Putamen (tissue), 1 donor: ENCODE measurements around the gene ABHD2.

Experiments used
- DNase-seq: peaks from one replicate; pipeline ENCODE4 v3.0.0-alpha.2; 2016; ENCODE audit warnings: low spot score

Gene ABHD2

DNA sequence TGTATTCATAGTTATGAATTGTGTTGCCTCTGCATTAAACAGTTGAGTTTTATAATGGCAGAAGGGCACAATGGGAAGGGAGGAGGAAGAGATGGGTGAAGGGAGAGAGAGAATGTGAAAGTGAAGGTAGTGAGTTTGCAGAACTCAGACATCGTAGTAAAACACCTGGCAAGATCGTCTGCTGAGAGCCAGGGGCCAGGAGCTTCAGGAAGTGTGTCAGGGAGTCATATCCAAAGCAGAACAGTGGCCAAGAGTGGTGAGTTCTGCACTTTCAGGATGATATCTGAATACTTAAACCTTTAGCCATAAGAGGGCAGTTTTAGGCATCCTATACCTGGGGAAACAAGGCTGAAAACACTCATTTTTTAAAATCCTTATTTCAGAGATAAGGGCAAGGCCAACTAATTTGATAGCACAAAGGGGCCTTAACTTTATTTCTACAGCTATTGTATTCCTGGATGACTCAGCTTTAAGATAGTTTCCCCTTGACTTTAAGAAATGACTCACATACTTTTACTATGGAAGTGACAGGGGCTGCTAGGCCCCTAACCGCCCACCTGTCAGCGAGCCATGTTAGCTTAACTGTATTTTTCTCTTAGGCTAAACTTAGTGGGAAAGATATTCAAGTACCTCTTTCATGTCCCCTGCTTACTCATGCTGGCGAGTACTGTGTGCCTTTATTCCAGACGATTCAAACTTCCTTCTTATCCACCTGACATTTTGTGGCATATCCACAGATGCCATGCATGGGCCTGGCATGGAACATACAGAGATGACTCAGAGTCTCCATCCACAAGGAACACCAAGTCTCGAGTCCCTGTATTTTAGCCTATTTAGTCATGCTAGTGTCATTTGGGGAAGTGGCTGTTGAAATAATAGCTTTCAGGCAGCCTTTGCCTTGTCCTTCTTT lies 79.3 kb downstream of the ABHD2 start:
- no peak for DNase-seq

DNA sequence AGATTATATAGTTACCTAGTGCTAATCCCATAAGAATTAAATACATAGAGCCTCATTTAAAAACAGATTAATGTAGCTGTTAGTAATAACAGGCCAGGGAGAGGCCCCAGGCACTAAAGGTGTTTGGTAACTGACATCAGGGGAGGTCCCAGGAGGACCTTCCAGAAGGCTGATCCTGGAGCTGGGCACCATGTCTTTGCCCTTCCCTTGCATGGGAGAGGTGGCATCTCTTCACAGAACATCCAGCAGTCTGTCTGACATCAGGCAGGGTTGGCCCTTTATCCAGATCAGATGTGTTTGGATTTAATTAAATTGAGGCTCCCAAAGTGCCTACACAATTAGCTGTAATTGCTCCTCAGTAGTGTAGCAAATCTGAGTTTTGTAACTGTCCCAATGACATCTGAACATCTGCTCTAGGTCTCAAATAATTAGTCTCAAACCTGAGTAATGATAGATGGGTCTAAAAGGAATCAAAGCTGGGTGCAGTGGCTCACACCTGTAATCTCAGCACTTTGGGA lies 80.1 kb downstream of the ABHD2 start:
- DNase-seq, result no peak

DNA sequence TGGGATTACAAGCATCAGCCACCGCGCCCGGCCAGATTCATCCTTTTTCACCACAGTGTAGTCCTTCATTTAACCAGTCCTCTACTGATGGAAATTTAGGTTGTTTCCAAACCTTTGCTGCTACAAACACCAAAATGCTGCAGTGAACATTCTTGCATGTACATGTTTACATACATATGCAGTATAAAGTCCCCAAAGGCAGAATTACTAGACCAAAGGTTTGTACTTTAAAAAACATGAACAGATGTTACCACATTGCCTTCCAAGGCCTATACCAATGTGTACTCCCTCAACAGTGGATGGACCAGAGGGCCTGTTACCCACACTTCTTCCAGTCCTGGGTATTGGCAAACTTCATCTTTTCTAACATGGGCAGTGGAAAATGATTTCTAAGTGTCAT lies 82.1 kb downstream of the ABHD2 start:
- DNase-seq, result no peak

- peak; percentile 49 for DNase-seq
Observed at GRCh38 chr15:89171136-89172072, 83.1 kb downstream of the ABHD2 start.

- no peak for DNase-seq
Observed at GRCh38 chr15:89172921-89173320, 84.7 kb downstream of the ABHD2 start.

DNA sequence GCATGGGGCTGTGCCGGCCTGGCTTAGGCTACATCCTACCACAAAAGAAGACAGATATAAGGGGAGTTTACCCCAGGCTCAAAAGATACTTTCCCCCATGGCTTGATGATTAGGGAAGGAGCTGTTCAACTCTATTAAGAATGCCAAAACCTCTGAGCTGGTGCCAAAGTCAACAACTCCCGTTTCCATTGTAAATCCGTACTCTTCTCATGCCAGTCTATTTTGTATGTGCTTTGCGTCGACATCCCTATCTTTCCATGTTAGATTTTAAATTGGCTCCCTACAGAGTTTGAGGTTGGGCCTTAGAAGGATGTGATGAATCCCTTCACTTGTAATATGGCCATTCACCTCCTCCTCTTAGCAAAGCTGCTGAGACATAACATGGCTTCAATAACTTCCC lies 86.2 kb downstream of the ABHD2 start:
- DNase-seq, result no peak

- DNase-seq, result no peak
Observed at GRCh38 chr15:89175617-89176191, 87.4 kb downstream of the ABHD2 start.

GRCh38 chr15:89177116-89177515 lies 88.9 kb downstream of the ABHD2 start:
- no peak for DNase-seq

DNA sequence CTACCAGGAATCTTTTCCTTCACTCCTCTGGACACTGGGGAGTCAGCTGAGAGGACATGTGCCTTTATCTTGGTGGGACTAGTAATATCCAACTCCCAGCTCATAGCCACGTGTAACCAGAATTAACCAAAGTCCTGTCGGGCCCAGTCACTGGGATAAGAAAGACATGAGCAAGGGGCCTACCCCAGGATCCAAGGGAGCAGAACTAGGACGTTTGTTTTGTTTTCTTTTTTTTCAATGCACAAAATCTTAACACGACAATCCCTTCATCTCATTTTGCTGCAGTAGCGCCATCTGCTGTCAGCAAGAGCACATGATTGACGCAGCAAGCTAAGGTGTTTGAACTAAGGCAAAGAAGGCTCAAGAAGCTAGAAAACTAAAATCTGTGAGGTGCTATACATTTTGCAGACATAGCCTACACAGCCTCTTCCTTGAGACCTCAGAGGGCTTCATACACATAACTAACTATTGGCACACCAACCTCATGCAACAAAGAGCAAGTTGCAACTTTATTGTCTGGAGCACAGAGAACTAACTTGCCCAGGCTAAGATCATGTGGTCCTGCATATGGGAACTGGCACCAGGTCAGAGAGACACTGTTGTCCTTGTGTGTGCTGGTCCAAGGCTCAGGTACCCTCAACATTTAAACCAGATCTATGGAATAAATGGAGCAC lies 89.5 kb downstream of the ABHD2 start:
- peak; percentile 68 for DNase-seq

- DNase-seq, result no peak
Observed at GRCh38 chr15:89178307-89178977, 90.2 kb downstream of the ABHD2 start.

DNA sequence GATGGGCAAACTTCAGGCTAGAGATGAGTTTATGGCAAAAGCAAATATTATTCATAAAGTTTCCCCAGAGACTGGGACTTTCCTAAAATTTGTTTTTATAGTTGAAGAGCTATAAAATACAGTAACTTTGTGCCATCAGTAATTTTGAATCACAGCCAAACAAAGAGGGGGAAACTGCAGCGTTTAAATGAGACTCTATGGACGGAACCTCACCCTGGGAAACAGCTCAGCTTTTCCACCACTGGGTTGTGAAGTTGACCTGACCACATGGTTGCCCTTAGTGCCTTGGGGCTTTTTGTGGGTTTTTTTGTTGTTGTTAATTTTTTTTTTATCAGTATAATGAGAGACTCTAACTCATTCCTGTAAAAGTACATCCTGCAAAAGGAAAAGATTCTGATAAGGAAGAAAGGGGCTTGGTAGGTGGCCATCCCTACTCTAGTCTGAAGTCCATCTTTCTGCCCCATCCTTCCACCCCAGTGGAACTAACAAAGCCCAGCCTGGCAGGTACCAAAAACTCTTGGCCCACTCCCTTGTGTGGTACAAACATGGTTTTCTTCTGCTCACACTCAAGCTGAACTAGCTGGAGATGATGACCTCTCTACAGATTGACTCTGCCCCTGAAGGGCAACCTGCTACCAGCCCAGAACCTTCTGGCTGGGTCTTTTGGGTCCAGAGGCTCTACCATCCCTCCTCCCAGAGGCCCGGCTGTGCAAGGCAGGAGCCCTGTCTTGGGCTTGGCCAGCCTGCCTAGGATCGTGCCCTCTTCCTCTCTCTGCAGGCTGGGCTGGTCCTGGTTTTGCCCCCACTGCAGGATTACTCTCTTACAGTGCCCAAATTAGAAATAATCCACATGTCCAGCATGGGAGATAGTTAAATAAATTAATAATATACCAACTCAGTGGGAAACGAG lies 92.0 kb downstream of the ABHD2 start:
- DNase-seq, result no peak

DNA sequence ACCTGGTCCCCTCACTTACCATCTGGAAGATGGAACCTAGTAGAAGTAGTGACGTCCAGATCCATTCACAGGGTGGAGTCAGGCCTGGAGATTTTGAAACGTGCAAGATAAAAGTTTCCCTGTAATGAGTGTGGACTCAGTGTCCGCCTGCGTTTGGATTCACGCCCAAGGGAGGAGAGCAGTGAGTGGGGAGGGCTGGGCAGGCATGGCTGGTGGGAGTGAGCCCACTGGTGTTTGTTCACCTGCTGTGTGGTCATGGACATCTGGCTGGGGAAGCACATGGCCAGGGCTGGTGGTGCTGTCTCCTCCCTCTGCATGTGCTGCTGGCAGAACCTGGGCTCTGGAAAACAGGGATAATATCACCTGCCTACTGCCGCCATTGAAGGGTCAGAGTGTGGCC lies 96.1 kb downstream of the ABHD2 start:
- no peak for DNase-seq

DNA sequence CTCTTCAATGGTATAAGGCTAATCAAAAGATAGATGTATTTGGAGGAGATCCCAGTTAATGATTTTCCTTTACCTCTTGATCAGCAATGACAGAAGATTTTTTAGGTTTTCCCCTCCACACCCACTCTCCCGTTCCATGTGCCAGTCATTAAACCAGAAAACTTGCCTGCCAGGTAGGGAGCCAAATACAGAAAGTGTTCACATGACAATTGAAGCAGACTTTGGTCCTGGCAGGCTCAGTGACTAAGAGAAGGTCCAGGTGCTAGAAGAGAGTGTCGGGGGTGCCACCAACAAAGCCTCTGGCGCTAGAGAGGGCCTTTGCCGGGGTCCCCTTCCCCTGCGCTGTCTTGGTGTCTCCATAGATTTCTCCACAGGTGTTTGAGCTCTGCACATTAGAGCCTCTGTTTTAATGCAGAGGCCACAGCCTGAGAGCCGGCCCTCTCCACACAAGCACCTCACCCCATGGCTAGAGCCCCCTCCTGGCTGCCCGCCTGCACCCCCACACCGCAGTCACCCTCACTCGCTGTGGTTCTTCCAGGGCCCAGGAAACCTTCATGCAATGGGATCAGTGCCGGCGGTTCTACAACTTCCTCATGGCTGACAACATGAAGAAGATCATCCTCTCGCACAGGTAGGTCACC lies 96.8 kb downstream of the ABHD2 start:
- DNase-seq, result no peak

DNA sequence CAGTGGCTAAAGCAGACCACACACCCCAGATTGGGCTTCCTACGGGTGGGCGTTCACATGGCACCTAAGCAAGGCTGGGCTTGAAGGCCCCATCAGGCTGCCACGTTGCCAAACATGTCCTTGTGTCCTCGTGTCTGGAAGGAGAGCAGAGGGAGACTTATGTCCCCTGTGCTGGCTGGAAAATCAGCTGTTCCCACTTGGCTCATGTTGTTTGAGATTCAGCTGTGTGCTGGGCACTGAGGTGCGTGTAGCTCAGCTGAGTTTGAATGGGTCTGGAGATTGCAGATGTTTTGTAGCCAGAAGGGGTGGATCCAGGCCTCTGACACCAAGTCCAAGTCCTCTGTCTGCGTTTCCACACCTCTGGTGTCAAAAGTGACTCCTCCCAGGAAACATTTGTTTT lies 98.5 kb downstream of the ABHD2 start:
- no peak for DNase-seq

- no peak for DNase-seq
Observed at GRCh38 chr15:89187301-89187985, 99.2 kb downstream of the ABHD2 start.

GRCh38 chr15:89187986-89188514 lies 99.8 kb downstream of the ABHD2 start:
- no peak for DNase-seq

- DNase-seq, result no peak
Observed at GRCh38 chr15:89192136-89192535, 103.9 kb downstream of the ABHD2 start.

- no peak for DNase-seq
Observed at GRCh38 chr15:89192766-89193165, 104.5 kb downstream of the ABHD2 start.

DNA sequence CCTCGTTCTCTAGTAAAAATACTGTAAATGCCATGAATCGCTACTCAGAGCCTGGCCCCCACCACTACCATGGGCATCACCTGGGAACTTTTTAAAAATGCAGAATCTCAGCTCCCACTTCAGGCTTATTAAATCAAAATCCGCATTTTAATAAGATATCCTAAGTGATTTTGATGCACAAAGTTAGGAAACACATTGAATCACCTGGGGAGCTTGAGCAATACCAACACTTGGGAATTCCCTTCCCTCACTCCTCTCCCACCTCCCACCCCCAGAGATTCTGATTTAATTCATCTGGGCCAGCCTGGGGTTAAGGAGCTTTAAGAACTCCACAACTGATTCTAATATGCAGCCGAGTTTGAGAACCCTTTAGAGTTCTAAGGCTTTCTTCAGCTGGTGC lies 106.4 kb downstream of the ABHD2 start:
- peak; percentile 69 for DNase-seq
